ENCODE results near the gene ABAT.

Gene ABAT

GRCh38 chr16:8808613-8809353 is 134.4 kb downstream of the ABAT start:
- TF ChIP-seq POLR2A (IDR thresholded peaks at IDR 0.05; ENCODE audit: extremely low read depth, insufficient read length) (no peak), CTCF (IDR thresholded peaks at IDR 0.05; ENCODE audit: low read depth, low read length) (no peak), MAX (IDR thresholded peaks at IDR 0.05; ENCODE audit: low read depth, low read length) (no peak), MYC (IDR thresholded peaks at IDR 0.05; ENCODE audit: low read depth, low read length) (no peak)
- DNase-seq (ENCODE audit: low read depth): no peak

GRCh38 chr16:8812162-8812843 is 137.9 kb downstream of the ABAT start:
- H3K4me3 ChIP-seq (ENCODE audit: low read depth, low read length): no peak overlapping the region
- TF ChIP-seq CTCF (IDR thresholded peaks at IDR 0.05; ENCODE audit: low read depth, low read length): no peak
- no peak for TF ChIP-seq MYC (IDR thresholded peaks at IDR 0.05; ENCODE audit: low read depth, low read length)
- no peak for TF ChIP-seq MAX (IDR thresholded peaks at IDR 0.05; ENCODE audit: low read depth, low read length)
- no peak for TF ChIP-seq POLR2A (IDR thresholded peaks at IDR 0.05; ENCODE audit: extremely low read depth, insufficient read length)
- DNase-seq (ENCODE audit: low read depth): no peak

More at GRCh38 chr16:8808613-8809353, 134.4 kb downstream of the ABAT start:
- no peak overlapping the region for H3K4me3 ChIP-seq (ENCODE audit: low read depth, low read length)

GRCh38 chr16:8814095-8814806 is 139.8 kb downstream of the ABAT start:
- no peak for TF ChIP-seq MAX (IDR thresholded peaks at IDR 0.05; ENCODE audit: low read depth, low read length)
- TF ChIP-seq MYC (IDR thresholded peaks at IDR 0.05; ENCODE audit: low read depth, low read length): no peak
- no peak for TF ChIP-seq CTCF (IDR thresholded peaks at IDR 0.05; ENCODE audit: low read depth, low read length)
- no peak for TF ChIP-seq POLR2A (IDR thresholded peaks at IDR 0.05; ENCODE audit: extremely low read depth, insufficient read length)
- no peak overlapping the region for H3K4me3 ChIP-seq (ENCODE audit: low read depth, low read length)
- DNase-seq (ENCODE audit: low read depth): no peak

GRCh38 chr16:8816967-8817655 is 142.7 kb downstream of the ABAT start:
- no peak for DNase-seq (ENCODE audit: low read depth)
- H3K4me3 ChIP-seq (ENCODE audit: low read depth, low read length): no peak overlapping the region
- TF ChIP-seq CTCF (IDR thresholded peaks at IDR 0.05; ENCODE audit: low read depth, low read length) (no peak), MAX (IDR thresholded peaks at IDR 0.05; ENCODE audit: low read depth, low read length) (no peak), POLR2A (IDR thresholded peaks at IDR 0.05; ENCODE audit: extremely low read depth, insufficient read length) (no peak), MYC (IDR thresholded peaks at IDR 0.05; ENCODE audit: low read depth, low read length) (no peak)

- no peak for DNase-seq (ENCODE audit: low read depth)
- H3K4me3 ChIP-seq (ENCODE audit: low read depth, low read length): no peak overlapping the region
- no peak for TF ChIP-seq POLR2A (IDR thresholded peaks at IDR 0.05; ENCODE audit: extremely low read depth, insufficient read length)
- TF ChIP-seq CTCF (IDR thresholded peaks at IDR 0.05; ENCODE audit: low read depth, low read length): no peak
- TF ChIP-seq MYC (IDR thresholded peaks at IDR 0.05; ENCODE audit: low read depth, low read length): no peak
- no peak for TF ChIP-seq MAX (IDR thresholded peaks at IDR 0.05; ENCODE audit: low read depth, low read length)
Measured at GRCh38 chr16:8818504-8819270, 144.3 kb downstream of the ABAT start.
